ENCODE data around the gene PER3. TPM values are rescaled to one million over a fixed set of nuclear protein-coding genes. Genes with fewer than 3 reads are reported as not detected.

PER3 gene
- total RNA-seq: 10 to 100 TPM; 11.7 to 17.8 TPM

DNA sequence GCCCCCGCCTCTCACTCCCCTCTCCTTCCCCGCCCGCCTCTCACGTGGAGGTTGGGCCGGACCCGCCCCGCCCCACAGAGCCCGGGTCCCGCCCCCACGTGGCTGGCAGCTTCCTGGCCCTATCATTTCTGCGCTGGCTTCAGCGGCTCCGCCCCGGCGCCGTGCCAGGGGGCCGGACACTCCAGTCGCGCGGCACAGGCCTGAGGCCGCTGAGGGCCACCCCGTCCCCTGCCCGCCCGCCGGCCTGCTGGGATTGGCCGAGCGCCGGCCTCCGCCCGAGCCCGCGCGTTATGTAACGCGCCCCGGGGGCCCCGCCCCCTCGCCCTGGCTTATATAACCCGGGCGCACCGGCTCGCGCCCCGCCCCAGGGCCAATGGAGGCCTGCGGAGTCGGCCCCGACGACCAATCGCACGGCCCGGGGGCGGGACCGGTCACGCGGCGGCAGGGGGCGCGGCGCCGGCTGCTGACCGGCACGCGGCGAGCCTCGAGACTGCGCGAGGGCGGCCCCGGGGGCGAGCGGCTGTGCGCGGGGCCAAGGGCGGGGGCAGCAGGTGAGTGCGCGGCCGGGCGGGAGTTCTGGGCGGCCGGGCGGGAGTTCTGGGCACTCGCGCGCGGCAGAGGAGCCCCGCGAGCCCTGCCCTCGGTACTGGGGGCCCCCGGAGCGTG, at the start of gene PER3:
Gene PER3, plus strand, starts transcription at position 466 of the 666 bp plus-strand sequence. CDS start 587 bp downstream, outside the sequence.
- Histone ChIP-seq H3K27ac (peak within 1 kb of the TSS; percentile 97 to 98), H3K36me3 (peaks cover 24% of the 10 kb centered on the region), H3K9me3 (no peaks in the 10 kb centered on the region), H3K4me1 (peaks cover 0 to 34% of the 10 kb centered on the region in 2 donors), H3K4me3 (peak within 1 kb of the TSS; percentile 70 to 74), H3K27me3 (no peaks in the 10 kb centered on the region)
- peak; percentile 98 for DNase-seq (ENCODE audit: low spot score)
- no peak for TF ChIP-seq CTCF (IDR thresholded peaks at IDR 0.05)

- no peaks in the 10 kb centered on the region for H3K27me3 ChIP-seq
Measured at GRCh38 chr1:7738044-7738443, 46.0 kb upstream of the PER3 start.

DNA sequence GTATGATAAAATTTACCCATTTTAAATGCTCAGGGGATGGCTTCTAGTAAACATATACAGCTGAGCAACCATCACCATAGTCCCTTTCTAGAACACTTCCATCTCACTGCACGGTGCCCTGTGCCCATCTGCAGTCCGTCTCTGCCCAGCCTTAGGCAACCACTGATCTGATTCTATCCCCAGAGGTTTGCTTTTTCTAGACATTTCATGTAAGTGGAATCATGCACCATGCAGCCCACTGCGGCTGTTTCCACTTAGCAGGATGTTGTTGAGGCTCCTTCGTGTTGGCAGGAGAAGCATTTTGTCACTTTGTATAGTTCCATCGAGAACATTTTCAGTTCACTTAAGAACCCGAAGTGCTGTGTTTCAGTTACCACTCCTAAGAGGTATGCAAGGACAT, 40.7 kb upstream of the PER3 start:
- Histone ChIP-seq H3K4me1 (no peaks in the 10 kb centered on the region), H3K4me3 (no peak overlapping the region), H3K9me3 (no peaks in the 10 kb centered on the region), H3K36me3 (no peaks in the 10 kb centered on the region), H3K27ac (no peak overlapping the region), H3K27me3 (no peaks in the 10 kb centered on the region)
- DNase-seq (ENCODE audit: low spot score): no peak
- no peak for TF ChIP-seq CTCF (IDR thresholded peaks at IDR 0.05)

More at GRCh38 chr1:7738044-7738443, 46.0 kb upstream of the PER3 start:
- peaks cover 10% of the 10 kb centered on the region for H3K36me3 ChIP-seq
- DNase-seq (ENCODE audit: low spot score): no peak
- TF ChIP-seq CTCF (IDR thresholded peaks at IDR 0.05): no peak
- no peak overlapping the region for H3K4me3 ChIP-seq
- H3K27ac ChIP-seq: no peak overlapping the region
- H3K9me3 ChIP-seq: no peaks in the 10 kb centered on the region
- H3K4me1 ChIP-seq: no peaks in the 10 kb centered on the region

- Histone ChIP-seq H3K4me3 (no peak overlapping the region), H3K27me3 (no peaks in the 10 kb centered on the region), H3K4me1 (no peaks in the 10 kb centered on the region), H3K36me3 (no peaks in the 10 kb centered on the region), H3K27ac (no peak overlapping the region), H3K9me3 (no peaks in the 10 kb centered on the region)
- no peak for TF ChIP-seq CTCF (IDR thresholded peaks at IDR 0.05)
- DNase-seq (ENCODE audit: low spot score): no peak
Measured at GRCh38 chr1:7744882-7745281, 39.2 kb upstream of the PER3 start.

- TF ChIP-seq CTCF (IDR thresholded peaks at IDR 0.05): no peak
- H3K27ac ChIP-seq: no peak overlapping the region
- no peak overlapping the region for H3K4me3 ChIP-seq
- DNase-seq (ENCODE audit: low spot score): no peak
- no peaks in the 10 kb centered on the region for H3K9me3 ChIP-seq
- no peaks in the 10 kb centered on the region for H3K36me3 ChIP-seq
- no peaks in the 10 kb centered on the region for H3K4me1 ChIP-seq
- H3K27me3 ChIP-seq: no peaks in the 10 kb centered on the region
Measured at GRCh38 chr1:7745783-7746182, 38.3 kb upstream of the PER3 start.

DNA sequence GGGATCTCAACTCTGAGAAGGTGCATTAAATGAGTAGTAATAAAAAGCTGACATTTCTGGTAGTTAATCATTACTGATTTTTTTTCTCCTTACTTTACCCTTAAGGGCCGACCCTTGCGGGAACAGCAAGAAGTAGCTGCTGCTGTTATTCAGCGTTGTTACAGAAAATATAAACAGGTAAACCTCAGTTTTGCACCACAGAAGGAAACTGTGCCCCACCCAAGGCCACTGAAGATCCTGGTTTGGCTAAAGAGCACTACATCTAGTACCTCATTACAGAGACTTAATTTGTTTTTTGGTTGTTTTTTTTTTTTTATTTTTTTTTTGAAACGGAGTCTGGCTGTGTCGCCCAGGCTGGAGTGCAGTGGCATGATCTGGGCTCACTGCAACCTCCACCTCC, 36.5 kb upstream of the PER3 start:
- Histone ChIP-seq H3K4me3 (no peak overlapping the region), H3K36me3 (no peaks in the 10 kb centered on the region), H3K9me3 (no peaks in the 10 kb centered on the region), H3K27ac (no peak overlapping the region), H3K4me1 (peaks cover 0 to 2% of the 10 kb centered on the region in 2 donors), H3K27me3 (no peaks in the 10 kb centered on the region)
- no peak for TF ChIP-seq CTCF (IDR thresholded peaks at IDR 0.05)
- no peak for DNase-seq (ENCODE audit: low spot score)
